NCI-H69 (cell line): ENCODE results near the gene BAG3.
"Not testable (repeated sequence)": the region's sequence is repeated elsewhere in the genome, so short reads cannot be mapped to it uniquely, and the experiment has no call there.

Experiments
- DNase-seq: peaks from one replicate; lab custom pipeline; 2025; lab: John Stamatoyannopoulos, UW

The BAG3 gene

DNA sequence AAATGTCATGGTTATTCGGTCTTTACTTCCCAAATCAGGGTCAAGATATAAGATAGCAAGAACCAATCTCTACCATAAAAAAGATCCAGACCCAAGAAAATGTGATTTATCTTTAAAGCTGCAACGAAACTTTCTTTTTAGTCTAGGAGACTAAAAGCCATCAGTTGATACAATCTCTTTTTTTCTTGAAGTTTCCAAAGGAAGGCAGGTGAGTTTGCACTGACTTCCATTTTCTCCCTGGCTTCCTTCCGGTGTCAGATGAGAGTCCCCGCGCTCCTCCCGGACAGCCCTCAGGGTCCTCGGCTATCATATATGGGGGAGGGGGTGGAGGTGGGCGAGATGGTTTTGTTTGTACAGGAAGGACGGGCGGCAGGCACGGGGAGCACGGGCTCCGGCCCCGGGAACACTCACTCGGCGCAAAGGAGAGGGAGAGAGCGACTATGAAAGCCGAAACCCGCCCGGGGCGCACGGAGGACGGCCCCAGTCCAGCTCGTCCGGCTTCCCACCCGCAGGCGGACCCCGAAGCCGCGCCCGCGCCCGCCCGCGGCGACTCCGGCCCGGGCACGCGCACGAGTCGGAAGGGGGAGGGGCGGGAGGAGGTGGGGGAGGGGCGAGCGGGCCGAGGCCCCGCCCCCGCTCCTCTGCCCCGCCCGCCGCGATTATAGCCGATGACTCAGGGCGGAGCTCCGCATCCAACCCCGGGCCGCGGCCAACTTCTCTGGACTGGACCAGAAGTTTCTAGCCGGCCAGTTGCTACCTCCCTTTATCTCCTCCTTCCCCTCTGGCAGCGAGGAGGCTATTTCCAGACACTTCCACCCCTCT, at the start of gene BAG3:
BAG3 (plus strand) TSS at position 689 of the 822 bp plus-strand sequence. CDS start 296 bp downstream, outside the sequence.
- peak; percentile 87 for DNase-seq

DNA sequence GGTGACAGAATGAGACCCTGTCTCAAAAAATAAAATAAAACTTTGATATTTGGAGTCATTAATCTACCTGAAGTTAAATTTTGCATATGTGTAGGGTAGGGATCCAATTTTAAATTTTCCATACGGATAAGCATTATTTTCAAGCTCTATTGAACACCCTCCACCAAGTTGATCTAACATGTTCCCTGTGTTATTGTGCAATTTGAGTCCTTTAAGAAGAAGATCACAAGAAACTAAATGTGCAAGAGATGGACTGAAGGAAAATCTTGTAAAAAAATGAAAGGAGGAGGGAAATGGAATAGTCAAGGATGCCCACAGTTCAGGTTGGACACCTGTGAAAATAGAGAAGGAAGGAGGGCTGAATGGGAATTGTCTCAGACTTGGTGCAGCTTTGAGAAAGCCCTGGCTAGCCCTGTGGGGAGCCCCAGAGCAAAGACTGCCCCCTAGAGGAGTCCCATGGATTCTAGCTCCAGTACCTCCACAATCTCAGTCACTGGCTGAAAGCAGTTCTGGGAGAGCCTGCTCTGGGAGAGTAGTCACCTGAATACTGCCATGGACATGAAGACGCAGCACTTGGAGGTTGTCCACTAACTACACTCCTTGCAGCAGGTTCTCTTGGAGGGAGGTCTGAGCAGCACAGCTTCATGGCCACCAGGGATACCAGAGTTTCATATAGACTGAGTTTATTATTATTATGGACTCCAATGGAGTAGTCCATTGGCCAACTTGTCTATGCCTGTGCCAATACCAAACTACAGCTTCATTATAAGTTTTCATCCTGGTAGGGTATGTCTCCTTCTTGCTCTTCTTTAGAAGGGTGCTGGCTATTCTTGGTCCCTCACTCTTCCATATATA, 48.7 kb upstream of the BAG3 start:
- peak; percentile 25 for DNase-seq

GRCh38 chr10:119604468-119604867, 46.7 kb upstream of the BAG3 start:
- no peak for DNase-seq

GRCh38 chr10:119608316-119609155, 42.6 kb upstream of the BAG3 start:
- DNase-seq, result peak; percentile 65

DNA sequence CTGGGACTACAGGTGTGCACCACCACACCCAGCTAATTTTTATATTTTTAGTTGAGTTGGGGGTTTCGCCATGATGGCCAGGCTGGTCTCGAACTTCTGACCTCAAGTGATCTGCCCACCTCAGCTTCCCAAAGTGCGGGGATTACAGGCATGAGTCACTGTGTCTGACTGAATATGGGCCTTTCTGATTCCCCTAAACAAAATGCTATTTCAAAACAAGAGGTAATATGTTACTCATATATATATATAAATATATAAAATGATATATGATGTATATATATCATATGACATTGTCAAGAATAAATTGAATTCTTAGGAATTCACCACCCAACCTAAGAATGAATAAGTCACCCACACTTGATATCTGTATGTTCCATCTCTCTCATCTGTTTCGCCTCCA, 41.7 kb upstream of the BAG3 start:
- DNase-seq, result no peak

DNA sequence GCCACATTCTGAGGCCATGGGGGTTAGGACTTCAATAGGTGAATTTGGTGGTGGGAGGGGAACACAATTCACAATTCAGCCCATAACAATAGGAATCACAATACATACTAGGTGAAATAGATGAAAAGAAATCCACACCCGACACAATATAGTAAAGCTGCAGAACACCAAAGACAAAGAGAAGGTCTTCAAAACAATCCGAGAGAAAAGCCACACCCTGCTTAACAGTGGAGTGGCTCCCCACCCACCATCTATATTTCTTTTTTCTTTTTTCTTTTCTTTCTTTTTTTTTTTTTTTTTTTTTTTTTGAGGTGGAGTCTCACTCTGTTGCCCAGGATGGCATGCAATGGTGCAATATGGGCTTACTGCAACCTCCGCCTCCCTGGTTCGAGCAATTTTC, 39.7 kb upstream of the BAG3 start:
- no peak for DNase-seq

GRCh38 chr10:119613741-119614140, 37.4 kb upstream of the BAG3 start:
- no peak for DNase-seq

DNA sequence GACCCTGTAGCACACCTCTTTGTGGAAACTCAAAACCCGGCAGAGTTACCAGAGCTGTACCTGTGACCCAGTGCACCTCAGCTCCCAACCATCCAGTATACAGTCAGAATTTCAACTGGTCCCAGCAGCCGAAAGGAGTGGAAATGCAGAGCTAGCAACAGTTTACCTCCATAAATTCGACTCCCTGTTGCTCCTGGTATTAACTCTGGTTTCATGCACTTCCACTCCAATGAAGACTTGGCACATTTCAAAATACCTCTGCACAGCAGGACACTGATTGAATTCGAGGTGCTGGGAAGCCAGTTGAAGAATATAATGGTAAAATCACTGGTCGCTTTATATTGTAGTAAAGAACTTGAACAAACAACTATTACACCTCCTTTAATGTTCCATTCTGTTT, 36.5 kb upstream of the BAG3 start:
- no peak for DNase-seq

GRCh38 chr10:119616882-119617570, 34.2 kb upstream of the BAG3 start:
- DNase-seq, result no peak

GRCh38 chr10:119619215-119619614, 32.0 kb upstream of the BAG3 start:
- DNase-seq, result no peak

DNA sequence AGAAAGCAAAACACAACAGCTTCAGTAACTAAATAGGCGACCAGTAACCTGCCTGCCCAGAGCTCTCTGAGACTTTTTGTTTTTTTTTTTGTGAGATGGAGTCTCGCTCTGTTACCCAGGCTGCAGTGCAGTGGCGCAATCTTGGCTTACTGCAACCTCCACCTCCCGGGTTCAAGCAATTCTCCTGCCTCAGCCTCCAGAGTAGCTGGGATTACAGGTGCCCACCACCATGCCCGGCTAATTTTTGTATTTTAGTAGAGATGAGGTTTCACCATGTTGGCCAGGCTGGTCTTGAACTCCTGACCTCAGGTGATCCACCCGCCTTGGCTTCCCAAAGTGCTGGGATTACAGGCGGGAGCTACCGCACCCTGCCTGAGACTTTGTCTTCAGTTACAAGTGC, 31.4 kb upstream of the BAG3 start:
- not testable (repeated sequence) for DNase-seq

GRCh38 chr10:119620241-119621077, 30.7 kb upstream of the BAG3 start:
- no peak for DNase-seq

GRCh38 chr10:119621078-119621384, 30.1 kb upstream of the BAG3 start:
- no peak for DNase-seq

GRCh38 chr10:119625570-119626280, 25.5 kb upstream of the BAG3 start:
- no peak for DNase-seq

DNA sequence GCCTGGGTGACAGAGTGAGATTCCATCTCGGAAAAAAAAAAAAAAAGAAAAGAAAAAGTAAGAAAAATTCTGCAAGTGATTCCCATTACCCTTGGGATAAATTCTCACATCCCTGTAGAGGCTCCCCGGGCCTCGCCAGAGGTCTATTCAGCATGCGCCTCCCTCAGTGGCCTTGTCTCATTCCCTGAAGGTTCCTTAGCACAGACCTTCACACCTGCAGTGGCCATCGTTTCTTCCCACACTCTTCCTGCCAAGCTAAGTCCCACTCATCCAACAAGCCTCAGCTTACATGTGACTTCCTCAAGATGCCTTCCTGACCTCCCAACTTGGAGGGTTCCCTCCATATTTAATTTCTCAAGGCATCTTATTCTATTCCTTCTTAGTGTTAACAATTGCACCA, 20.9 kb upstream of the BAG3 start:
- DNase-seq, result no peak

- DNase-seq, result no peak
These were observed 17.5 kb upstream of the BAG3 start for GRCh38 chr10:119633538-119634218.

- no peak for DNase-seq
These were observed 17.0 kb upstream of the BAG3 start for GRCh38 chr10:119634219-119634544.

- DNase-seq, result no peak
These were observed 13.5 kb upstream of the BAG3 start for GRCh38 chr10:119637631-119638030.

DNA sequence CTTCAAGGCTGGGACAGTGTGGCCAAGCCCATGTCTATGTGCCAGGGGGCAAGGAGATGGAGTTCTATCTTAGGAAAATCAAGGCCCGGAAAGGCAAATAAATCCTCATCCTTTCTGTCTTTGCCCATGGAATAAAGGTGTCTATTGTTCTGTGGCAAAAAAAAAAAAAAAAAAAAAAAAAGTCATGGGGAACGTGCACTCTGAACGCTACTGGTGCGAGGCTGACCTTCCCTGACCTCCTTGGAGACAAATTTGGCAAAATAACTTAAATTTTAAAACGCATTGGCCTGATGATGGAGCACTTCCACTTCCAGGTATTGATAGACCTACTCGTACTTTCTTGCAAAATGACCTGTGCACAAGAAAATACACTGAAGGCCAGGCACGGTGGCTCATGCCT, 12.2 kb upstream of the BAG3 start:
- DNase-seq, result no peak

DNA sequence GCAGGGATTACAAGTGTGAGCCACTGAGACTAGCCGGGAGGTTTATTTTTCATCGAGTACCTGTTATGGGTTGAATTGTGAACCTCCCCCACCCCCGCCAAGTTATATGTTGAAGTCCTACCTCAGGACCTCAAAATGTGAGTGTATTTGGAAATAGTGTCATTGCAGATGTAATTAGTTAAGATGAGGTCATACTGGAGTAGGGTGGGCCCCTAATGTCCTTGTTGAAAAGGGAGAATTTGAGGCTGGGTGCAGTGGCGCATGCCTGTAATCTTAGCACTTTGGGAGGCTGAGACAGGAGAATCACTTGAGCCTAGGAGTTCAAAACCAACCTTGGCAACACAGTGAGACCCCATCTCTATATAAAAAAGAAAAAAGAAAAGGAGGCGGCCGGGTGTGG, 10.8 kb upstream of the BAG3 start:
- DNase-seq, result no peak
